ENCODE measurements around the gene BMI1.

- TF ChIP-seq POLR2A (IDR thresholded peaks at IDR 0.05) (no peak), CTCF (IDR thresholded peaks at IDR 0.05) (no peak)
Measured at GRCh38 chr10:22344249-22344648, 23.4 kb downstream of the BMI1 start.
